HFF-Myc (cell line): Measurements from ENCODE around the gene MPDU1.

Experiments
- DNase-seq: peaks from one replicate; pipeline ENCODE4 v3.0.0-alpha.2; 2011; ENCODE audit warnings: low read depth; ENCODE audit errors: extremely low read depth
- H3K4me3 ChIP-seq: replicated peaks from 2 replicates; pipeline ENCODE4 v1.5.1; 2011; ENCODE audit warnings: low read depth, mild to moderate bottlenecking, control low read depth, low read length
- TF ChIP-seq, protein P1 (sequence below): IDR thresholded peaks from 2 replicates; pipeline ENCODE4 v1.5.1; 2012; ENCODE audit warnings: mild to moderate bottlenecking, low read depth, low read length, control low read depth; ENCODE audit errors: missing control alignments

The MPDU1 gene

DNA sequence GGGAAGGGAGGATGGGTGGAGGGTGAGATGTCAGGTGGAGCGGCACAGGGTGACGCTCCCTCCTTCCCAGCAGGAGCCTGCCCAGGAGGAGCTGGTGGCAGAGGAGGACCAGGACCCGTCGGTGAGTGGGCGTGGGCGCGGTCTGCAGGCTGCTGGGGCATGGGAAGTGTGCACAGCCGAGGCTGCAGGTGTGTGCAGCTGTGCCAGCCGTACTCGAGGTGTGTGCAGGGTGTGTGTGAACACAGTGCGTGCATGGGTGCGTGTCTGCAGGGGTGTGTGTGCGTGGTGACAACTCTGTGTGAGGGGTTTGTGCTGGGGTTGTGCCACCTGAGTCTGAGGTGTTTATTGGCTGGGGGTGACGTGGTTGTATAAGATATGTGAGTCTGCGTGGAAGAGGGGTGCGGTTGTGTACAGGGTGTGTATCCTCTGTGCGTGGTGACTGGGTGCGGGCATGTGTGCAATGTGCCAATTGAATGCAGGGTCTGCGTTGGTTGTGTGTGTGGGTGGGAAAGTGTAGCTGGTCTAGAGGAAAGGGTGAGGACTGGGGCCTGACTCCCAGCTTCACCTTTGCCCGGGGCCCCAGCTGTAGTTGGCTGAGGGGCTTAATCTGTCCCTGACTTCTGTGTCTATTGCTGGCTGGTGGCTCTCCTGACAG lies 34.1 kb upstream of the MPDU1 start:
- H3K4me3 ChIP-seq = peak overlapping the region; percentile 47
- DNase-seq = no peak
- TF ChIP-seq, protein P1, sequence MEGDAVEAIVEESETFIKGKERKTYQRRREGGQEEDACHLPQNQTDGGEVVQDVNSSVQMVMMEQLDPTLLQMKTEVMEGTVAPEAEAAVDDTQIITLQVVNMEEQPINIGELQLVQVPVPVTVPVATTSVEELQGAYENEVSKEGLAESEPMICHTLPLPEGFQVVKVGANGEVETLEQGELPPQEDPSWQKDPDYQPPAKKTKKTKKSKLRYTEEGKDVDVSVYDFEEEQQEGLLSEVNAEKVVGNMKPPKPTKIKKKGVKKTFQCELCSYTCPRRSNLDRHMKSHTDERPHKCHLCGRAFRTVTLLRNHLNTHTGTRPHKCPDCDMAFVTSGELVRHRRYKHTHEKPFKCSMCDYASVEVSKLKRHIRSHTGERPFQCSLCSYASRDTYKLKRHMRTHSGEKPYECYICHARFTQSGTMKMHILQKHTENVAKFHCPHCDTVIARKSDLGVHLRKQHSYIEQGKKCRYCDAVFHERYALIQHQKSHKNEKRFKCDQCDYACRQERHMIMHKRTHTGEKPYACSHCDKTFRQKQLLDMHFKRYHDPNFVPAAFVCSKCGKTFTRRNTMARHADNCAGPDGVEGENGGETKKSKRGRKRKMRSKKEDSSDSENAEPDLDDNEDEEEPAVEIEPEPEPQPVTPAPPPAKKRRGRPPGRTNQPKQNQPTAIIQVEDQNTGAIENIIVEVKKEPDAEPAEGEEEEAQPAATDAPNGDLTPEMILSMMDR = no peak

DNA sequence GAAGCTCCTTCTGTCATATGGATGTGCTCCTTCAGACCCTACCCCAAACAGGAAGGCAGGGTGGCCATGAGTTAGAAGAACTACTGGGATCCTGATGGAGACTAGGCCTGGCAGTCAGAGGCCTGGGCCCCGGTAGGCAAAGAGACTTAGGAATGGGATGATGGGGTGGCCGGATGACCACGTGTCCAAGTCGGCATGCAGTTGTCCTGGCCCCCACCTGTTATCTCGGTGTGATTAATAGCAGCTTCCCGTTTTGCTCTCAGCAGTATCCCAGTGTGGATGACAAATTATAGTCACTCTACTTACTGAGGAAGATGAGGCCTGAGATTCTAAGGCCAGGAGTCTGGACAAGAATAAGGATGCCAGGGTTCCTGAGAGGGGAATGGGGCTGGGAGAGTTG lies 33.3 kb upstream of the MPDU1 start:
- DNase-seq = no peak
- TF ChIP-seq, protein P1 = no peak
- no peak overlapping the region for H3K4me3 ChIP-seq

DNA sequence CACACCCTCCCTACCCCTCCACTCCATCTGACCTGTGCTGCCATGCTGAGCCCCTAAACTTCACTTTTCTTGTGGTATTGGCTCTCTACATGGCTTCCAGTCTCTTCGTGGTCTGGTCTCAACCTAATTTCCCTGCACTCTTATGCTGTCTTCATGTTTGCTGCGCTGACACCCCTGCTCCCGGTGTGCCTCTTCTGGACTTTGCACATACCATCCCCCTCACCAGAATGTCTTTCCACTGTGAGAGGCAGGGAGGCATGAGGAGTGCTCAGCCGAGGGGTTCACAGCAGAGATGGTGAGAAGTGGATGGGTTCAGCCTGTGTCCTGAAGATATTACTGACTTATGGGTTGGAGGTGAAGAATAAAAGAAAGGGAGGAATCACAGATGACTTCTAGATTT lies 32.3 kb upstream of the MPDU1 start:
- no peak overlapping the region for H3K4me3 ChIP-seq
- TF ChIP-seq, protein P1 = no peak
- no peak for DNase-seq

DNA sequence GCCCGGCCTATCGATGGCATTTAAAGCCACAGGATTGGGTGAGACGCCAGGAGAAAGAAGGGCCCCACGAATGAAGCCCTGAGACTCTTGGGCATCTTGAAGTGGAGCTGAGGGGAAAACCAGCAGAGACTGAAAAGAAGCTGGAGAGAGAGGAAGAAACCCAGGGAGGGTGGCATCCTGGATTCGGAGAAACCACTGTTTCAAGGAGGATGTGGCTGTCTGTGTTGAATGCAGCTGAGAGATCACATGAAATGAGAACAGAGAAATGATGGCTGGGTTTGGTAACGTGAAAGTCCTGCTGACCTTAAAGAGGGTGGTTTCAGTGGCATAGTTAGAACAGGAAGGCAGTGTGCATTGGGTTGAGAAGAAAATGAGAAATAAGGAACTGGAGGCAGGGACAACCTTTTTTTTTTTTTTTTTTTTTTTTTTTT lies 31.0 kb upstream of the MPDU1 start:
- TF ChIP-seq, protein P1 = no peak
- no peak for DNase-seq
- H3K4me3 ChIP-seq = no peak overlapping the region

DNA sequence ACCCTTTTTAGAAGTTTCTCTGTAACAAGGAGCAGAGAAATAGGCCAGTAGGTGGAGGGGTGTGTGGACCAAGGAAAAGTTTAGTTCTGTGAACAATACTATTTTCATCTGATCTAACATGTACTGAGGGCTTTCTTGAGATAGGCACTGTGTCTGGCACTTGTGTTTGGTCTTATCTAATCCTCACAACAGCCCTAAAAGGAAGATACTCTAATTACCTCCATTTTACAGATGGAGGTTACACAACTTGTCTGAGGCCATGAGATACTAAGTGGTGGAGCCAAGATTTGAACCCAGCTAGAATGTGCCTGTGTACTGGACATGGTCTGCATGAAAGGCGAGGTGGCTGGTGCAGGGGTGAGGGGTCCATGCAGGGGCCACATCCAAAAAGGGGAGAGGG lies 30.3 kb upstream of the MPDU1 start:
- no peak for DNase-seq
- TF ChIP-seq, protein P1 = no peak
- no peak overlapping the region for H3K4me3 ChIP-seq

DNA sequence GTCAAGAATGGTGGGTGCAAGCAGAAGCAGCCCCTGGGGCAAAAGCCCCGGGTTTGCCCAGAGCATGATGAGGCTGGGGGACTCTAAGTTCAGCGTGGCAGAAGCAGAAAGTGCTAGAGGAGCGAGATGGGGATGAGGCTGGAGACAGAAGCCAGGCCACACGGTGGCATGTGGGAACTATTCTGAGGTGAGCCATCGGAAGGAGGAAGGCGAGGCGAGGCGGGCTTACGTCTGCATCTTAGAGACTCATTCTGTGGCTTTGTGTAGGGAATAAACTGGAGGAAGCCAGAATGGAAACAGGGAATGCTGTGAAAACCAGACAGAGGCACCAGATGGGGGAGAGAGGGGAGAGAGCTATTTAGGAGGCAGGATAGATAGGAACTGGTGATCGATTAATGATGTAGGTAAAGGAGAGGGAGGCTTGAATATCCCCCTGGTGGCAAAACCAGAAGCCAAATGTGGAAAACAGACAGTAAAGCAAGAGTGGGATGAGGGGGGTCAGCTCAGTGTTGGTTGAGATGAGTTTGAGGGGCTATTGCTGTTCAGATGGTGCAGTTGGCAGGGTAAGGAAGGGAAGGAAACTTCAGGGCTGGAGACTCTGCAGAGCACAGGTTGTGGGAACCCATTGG lies 28.2 kb upstream of the MPDU1 start:
- H3K4me3 ChIP-seq = no peak overlapping the region
- DNase-seq = no peak
- TF ChIP-seq, protein P1 = peak; percentile 34
